Dermis microvascular lymphatic vessel endothelial cell (primary cell): ENCODE results near the gene CPOX. TPM values are rescaled to one million over a fixed set of nuclear protein-coding genes. Genes with fewer than 3 reads are reported as not detected.

ENCODE experiments used
- DNase-seq, 2 donors: peaks; one replicate each; pipeline versions ENCODE4 v3.0.0 to v3.0.0-alpha.2; 2010; ENCODE audit warnings: low read depth in 2 of 2
- total RNA-seq: library from RNA; depleted of rRNA; stranded (reverse); fragments of >200 nt; gene quantifications from 2 replicates; pipeline ENCODE4 v1.2.1, GENCODE V29; 2014

Gene CPOX
- total RNA-seq, 1 donor from 2014 or later: 16.6 TPM

- no peak for DNase-seq
These were observed 2.7 kb upstream of the CPOX start for GRCh38 chr3:98596087-98596486.

- no peak for DNase-seq
These were observed 1.4 kb upstream of the CPOX start for GRCh38 chr3:98594628-98595324.

- DNase-seq: no peak
These were observed 971 bp downstream of the CPOX start for GRCh38 chr3:98592345-98592935.

DNA sequence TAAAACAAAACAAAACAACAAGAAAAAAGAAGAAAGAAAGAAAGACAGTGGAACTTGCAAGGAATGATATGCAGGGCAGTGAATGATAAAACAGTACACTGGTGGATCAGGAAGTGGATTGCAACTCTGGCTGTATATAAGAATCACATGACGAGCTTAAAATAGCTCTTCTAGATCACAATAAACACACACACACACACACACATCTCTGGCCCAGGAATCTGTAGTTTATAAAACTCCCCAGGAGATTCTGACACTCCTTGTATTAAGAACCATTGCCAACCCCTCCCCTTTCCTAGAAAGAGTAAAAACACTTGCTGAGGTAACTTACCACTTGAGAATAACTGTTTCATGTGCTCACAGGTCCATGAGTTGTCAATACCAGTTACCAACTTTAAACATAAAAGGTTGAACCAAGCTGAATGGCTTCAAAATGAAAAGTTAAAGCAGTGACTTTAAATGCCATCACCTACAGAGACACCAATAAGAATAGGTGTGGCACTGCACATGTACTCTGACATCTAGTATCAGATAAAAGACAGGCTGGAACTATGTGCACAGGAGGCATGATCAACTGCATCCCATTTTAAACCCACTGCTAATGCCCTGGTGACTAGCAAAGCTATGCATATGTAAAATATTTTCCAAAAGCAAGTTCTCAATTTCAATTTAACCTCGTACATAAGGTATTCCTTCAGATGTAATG, 3.9 kb downstream of the CPOX start:
- DNase-seq: no peak

- no peak for DNase-seq
These were observed 5.3 kb downstream of the CPOX start for GRCh38 chr3:98588065-98588464.

DNA sequence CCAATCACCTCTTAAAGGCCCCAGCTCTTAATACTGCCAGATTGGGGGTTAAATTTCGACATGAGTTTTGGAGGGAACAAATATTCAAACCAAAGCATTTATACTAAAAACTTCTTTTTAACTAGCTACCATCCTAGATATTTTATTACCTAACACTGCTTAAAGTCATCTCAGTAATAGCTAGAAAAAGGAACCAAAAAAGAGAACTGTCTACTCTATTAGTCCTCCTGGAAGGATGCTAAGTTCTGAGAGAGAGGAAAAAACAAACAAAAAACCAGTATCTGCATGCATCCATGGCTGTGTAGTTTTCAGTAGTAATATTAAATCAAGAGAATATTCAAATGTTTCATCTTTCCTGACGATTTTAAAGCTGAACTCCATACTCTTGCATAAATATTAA, 5.8 kb downstream of the CPOX start:
- DNase-seq: no peak

- no peak for DNase-seq
These were observed 8.9 kb downstream of the CPOX start for GRCh38 chr3:98584547-98584946.

- DNase-seq: no peak
These were observed 9.6 kb downstream of the CPOX start for GRCh38 chr3:98583766-98584165.

DNA sequence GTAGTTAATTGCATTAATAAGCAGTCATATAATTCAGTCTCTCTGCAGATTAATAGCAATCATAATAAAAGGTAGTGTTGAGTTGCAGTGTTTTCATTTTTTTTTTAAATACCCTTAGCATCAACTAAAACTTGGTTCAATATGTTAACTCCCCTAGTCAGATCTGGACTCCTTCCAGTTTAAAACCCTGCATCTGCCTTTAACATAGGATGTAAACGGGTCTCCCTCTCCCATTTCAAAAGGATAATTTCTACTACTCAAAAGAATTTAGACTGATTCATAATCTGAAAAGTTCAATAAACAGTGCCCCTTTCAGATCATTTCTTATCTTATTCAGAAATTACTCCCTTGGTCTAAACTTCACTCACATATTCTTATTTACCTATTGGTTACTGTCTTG, 11.4 kb downstream of the CPOX start:
- DNase-seq: no peak

GRCh38 chr3:98581474-98581873, 11.9 kb downstream of the CPOX start:
- no peak for DNase-seq

DNA sequence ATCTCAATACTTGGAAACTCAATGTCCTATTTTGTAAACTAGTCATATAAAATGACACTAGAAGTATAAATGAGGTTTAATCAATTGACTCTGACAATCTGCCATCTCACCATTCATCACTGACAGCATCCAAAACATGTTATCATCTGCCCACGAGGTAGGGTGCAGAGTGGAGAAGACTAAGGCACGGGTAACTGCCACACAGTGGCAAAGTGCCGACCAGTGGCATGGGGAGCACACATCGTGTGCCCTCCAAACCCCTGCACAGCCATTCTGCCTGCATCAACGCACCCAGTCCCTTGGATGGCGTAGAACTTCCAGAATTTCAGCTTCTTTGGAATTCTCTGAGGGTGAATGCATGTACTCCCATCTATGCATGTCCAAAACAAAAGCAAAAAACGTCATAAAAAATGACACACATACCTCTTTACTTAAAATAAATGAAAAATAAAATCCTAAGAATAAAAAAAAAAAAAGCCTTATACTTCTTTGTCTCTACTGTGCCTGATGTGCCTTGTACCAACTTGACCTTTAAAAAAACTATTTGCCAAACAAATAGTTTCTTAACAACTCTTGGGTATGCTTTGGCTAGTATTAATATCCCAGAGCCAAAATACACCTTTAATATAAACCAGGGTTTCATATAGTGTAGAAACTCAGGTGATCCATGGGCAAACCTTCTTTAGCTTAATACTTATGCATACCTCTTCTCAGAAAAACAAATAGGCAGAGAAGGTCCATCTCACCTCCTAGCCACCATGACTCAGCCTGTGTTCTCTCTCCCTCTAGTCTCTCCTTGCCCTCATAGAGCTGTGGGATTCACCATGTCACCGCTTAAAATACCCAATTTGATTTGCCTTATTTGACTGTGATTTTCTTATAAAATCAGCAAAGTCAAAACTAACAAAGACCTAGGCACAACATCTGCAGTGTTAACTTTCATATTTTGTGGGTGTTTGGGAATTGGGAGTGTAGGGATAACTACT, 12.7 kb downstream of the CPOX start:
- DNase-seq: no peak

GRCh38 chr3:98577178-98577895, 16.1 kb downstream of the CPOX start:
- no peak for DNase-seq

DNA sequence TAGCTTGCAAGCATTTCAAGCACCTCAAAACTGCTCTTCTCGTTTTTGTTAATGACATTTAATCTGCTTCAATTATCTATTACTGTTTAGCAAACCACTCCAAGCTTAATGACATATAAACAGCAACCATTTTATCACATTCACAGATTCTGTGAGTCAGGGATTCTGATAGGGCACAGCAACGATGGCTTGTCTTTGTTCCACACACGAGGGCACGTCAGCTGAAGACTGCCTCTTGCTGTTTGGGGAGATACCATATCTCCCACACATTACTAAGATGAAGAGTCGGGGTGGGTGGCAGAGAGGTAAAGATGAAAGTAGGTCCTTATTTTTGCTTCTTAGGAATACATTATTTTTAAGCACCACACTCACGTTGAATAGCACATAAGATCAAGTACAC, 19.3 kb downstream of the CPOX start:
- DNase-seq: no peak

DNA sequence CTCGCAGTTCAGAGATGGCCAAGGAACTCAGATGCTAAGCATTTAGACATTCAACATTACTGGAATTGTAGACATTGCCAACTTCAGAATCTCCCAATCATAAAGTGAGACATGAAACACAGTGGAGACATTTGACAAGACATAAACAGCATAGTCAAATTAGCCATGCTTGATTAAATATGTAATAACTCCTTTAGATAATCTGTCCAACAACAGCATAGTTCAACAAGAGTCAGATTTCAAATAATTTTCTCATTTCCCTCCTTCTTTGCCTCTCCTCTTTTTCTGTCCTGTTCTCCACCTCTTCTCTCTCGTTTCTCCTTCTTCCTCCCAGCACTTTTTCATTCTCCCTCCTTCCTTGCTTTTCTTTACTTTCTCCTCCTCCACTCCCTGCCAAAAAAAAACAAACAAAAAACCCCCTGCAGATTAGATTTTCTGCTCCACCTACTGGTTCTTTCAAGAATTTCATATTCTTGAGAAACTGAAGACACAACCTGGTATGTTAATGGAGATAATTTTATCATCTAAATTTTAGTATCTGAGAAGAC, 20.2 kb downstream of the CPOX start:
- peak in 1 of 2 donors; percentile 23 for DNase-seq

- DNase-seq: no peak
These were observed 25.0 kb downstream of the CPOX start for GRCh38 chr3:98568402-98568801.

GRCh38 chr3:98567666-98568270, 25.6 kb downstream of the CPOX start:
- no peak for DNase-seq

DNA sequence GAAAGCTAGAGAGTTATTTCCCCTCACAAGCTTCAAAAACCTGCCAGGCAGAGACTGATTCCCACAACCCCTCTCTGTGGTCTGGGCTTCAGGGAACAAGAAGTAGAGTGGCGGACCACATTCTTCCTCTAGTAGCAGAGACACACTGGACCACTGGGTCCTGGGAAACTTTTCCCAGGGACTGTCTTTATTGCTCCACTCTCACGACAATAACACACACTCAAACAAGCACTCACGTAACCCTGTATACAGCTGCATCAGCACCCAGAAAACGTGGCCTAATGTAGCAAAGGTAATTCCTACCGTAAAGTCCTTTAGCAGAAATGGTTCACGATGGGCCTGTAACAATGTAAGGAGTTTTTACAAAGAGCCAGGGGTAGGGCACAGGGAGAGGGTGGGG, 27.6 kb downstream of the CPOX start:
- DNase-seq: no peak

DNA sequence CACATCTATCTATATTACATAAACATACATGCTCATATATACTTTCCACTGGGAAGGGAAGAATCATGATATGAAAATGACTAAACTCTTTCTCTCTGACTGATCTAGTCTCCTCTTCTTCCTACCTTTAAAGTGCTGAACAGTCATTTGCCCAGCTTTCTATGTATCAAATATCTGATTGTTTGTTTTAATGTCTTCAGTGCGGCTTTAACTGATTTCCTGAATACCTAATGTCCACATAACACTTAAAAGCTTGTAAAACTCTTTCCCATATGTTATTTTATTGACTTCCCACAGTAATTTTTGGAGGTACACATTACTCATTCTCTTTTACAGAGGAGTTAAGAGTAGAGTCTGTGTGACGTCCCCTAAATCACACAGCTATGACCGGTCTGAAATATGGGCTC, 28.2 kb downstream of the CPOX start:
- DNase-seq: no peak

DNA sequence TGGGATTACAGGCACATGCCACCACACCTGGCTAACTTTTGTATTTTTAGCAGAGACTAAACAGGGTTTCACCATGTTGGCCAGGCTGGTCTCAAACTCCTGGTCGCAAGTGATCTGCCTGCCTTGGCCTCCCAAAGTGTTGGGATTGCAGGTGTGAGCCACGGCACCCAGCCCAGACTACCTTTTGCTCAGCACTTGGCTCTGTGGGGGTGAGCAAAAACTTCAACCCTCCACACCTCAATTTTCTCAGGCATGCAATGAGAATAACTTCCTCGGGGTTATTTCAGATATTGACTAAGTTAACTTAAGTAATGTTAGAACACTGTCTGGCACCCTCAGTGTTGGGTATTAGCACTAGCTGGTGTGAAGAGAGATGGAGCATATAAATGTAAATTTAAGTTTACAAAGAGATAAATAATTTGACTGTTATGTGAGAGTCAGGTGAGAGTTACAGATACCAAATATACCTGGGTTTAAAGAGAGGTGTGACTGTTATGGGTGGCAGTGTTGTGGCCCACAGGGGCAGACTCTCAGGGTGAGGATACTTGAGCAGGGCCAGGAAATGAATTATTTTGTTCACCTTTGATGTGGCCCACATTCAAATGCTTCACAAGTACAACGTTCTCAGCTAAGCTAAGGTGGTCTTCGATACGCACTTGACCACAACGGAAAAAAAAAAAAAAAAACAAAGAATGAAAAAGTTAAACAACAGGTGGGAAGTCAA, 29.0 kb downstream of the CPOX start:
- no peak for DNase-seq
